Stimulated activated naive CD8-positive, alpha-beta T cell treated with anti-CD3 and anti-CD28 coated beads, Interleukin-15, Interleukin-2, amounts not matched to agents 100 U/mL and 50 U/mL, for 24 hours (primary cell): ENCODE measurements around the gene SLC24A3.

Source experiments
- ATAC-seq: fragments of 150-1000 bp; cut with Tn5 transposase; one replicate; pipeline ENCODE4 v1.10.0; 2021
- DNase-seq: peaks from one replicate; pipeline ENCODE4 v3.0.0; 2021

SLC24A3 gene

GRCh38 chr20:19427913-19428312, 215.5 kb downstream of the SLC24A3 start:
- ATAC-seq = no peak
- no peak for DNase-seq

DNA sequence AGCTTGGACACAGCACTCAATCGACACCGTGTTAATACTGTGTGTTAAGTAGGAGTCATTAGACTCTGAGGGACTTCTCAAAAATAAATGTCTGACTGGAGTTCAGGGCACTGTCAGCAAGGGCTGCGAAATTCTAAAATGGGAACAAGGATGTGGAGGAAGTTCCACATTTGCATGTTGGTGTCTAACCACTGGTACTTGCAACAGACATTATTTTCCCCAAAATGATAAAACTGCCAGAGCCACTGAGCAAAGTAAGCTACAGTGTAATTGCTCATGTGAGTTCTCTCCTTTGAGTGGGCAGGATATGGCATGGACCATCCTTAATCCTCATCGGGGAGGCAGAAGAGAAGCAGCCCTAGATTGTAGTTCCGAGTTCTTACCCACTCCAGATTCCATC, 215.9 kb downstream of the SLC24A3 start:
- no peak for ATAC-seq
- DNase-seq = no peak

DNA sequence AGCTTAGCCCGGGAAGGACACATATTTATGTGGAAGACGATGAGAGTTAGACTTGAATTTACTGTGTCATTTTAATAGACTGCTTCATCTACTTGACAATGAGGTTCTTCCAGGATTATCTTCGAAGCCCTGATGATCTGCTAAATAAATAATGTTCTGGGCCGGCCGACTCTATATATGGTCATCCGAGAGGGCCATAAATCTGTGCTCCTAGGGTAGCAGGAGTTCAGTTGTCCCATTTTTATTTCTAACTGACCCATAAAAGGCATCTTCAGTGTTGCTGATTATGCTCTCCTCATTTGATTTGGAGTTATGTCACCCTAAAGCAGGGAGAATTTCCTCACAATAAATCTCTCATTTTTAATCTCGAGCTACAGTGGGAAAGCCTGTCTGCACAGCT, 217.1 kb downstream of the SLC24A3 start:
- ATAC-seq = no peak
- no peak for DNase-seq

- DNase-seq (no peak), ATAC-seq (no peak)
These were observed 218.3 kb downstream of the SLC24A3 start for GRCh38 chr20:19430641-19431315.

GRCh38 chr20:19431316-19431700, 218.9 kb downstream of the SLC24A3 start:
- ATAC-seq (no peak), DNase-seq (no peak)

DNA sequence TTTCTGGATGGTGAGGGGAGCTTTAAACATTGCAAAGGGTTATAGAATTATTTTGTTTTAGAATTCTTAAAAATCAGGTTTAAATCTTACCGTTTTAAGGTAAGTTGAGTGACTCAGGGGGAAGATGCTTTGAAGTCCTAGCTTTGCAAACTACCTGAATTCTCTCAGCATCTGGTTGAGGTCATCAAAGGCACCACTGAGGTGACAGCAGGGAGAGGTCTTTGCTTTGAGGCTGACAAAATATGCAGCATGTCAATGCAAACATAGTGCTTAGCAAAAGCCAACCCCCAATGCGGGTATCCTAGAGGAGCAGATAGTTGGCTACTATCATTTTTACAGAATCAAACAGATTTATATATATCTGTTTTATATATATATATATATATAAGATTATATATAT, 219.5 kb downstream of the SLC24A3 start:
- ATAC-seq (no peak), DNase-seq (no peak)

GRCh38 chr20:19433371-19434350, 221.2 kb downstream of the SLC24A3 start:
- ATAC-seq = peak; percentile 49
- DNase-seq = no peak

DNA sequence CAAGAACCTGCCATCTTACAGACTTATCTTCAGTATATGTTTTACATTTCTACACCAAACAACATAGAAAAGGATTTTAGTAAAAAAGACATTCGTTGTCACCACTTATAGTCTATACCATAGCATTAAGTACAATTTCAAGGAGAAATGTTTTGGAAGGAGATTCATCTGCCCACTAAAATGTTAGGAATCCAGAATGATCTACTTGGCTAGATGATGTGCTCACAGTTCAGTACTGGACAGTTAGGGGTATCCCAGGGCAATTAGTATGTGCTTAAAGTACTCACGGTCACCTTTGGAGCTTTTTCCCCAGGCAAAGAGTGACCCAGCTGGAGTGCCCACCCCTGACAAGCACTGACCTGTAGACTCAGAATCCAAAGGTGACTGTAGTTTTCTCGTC, 222.9 kb downstream of the SLC24A3 start:
- ATAC-seq (no peak), DNase-seq (no peak)

GRCh38 chr20:19435821-19436220, 223.4 kb downstream of the SLC24A3 start:
- DNase-seq (no peak), ATAC-seq (no peak)

- ATAC-seq = no peak
These were observed 226.0 kb downstream of the SLC24A3 start for GRCh38 chr20:19438488-19438887.

DNA sequence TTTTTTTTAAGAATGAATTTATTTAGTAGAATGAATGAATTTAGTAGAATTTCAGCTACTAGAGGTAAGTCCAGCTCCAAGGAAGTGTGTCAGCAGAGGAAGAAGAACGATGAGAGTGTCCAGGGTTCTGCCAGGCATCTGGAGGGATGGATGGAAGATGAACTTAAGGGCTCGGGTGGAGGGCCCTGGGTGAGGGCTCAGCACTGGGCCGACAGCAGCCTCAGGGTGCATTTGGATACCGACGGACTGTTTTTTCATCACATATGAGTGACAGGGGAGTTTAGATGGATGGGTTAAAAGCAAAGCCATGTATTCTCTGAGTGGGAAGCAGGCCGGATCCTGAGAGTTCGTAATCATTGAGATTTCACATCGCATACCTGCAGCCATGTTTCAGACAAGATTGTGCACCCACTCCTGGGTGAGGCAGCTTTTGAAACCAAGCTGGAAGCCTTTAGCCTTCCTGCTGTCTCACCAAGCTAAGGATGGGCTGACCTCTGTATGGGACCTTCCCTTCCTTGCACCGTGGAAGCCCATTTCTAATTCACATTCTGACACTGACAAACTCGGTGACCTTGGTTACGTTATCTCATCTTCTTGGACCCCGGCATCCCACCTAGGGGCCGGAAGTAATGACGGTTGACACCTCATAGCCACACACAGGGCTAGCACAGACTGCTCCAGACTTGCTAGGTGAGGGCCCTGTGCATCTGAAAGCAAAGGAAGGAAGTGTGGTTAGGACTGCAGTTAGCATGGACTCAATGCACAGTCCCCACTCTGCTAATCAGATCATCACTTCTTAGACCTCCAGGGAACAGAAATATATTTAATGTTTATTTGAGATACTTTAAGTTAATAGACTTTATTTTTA, 228.5 kb downstream of the SLC24A3 start:
- DNase-seq = no peak
- no peak for ATAC-seq

More at GRCh38 chr20:19438488-19438887, 226.0 kb downstream of the SLC24A3 start:
- DNase-seq = no peak

GRCh38 chr20:19446246-19446645, 233.8 kb downstream of the SLC24A3 start:
- DNase-seq (no peak), ATAC-seq (no peak)

DNA sequence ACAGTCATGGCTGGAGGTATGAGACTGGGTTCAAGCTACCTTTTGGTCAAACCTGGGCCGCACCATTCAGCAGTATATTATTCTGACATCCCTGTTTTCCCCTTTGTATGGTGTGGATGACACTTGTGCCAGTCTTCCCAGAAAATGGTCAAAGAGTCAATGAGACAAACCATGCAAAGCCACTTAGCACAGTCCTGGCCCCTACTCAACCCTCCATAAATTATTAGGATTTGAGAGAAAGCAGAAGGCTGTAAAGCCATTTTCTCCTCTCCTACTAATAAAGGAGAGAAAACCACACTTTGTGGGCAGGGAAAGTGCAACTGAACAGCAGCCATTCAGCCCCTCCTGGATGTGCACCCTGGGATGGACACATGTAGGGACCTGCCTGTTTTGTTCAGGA, 236.2 kb downstream of the SLC24A3 start:
- no peak for ATAC-seq
- no peak for DNase-seq

DNA sequence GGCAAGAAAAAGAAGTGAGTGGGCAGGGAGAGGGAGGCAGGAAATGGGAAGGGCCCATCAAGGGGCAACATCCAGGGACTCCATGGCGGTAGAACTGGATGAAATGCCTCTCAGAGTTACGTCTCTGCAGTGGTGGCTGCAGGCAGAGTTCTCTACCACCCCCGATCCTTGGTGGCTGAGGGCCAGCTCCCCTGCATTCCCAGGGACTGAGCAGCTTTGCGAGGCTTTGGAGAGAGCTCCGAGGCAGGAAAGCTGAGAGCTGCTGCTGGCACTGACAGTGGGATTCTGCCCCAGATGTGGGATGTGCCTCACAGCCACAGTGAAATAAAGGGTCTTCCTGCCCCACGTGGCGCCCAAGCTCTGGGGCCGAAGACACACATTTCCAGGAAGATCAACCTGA, 236.6 kb downstream of the SLC24A3 start:
- DNase-seq = no peak

DNA sequence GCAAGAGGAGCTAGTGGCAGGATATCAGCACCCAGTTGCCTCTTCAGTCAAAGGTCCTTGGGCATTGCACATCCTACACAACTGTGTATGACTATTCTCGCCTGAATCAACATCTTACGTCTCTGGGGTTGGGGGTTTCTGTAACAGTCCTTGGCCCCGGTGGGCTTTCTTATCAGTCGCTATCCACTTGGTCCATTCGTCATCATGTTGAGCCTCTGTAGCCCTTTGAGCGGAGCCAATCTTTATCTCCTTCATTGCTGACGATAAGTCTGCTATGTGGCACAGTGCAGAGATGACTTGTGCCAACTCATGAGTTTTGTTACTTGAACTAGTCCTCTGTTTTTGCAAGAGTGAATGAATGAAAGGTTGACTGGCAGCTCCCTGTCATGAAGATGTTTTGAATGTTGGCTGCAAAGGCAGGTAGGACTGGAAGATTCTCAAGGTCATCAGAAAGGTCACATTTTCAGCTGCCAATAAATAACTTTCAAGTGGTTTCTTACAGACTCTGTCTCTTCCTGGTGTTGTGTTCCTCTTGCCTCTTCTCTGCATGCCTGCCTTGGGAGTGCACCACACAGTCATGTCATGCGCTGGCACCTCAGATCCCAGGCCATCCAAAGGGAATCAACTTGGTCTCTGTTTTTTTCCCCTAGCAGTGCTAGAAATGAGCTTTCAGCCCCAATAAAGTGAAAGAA, 238.9 kb downstream of the SLC24A3 start:
- no peak for ATAC-seq

More for the DNA sequence above, 236.6 kb downstream of the SLC24A3 start:
- ATAC-seq = no peak

GRCh38 chr20:19451923-19452295, 239.5 kb downstream of the SLC24A3 start:
- DNase-seq (no peak), ATAC-seq (no peak)

More for the DNA sequence above, 238.9 kb downstream of the SLC24A3 start:
- DNase-seq = no peak

DNA sequence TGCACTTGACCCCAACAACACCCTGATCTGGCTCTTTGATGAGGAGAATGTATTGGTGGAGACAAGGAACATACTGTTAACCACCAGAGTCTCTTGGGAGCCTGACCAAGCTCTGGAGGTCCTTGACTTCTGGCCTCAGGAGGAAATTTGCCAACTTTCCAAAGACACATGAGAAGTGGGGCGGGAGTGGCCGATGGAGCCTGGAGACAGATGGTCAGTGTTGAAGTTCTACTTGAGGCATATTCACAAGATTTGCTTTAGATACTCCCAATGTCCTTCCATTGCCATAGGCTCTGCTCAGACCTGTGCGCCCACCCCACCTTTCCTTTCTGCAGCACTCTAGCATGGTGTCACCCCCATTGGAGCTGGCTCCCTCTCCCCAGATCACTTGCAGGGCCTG, 241.0 kb downstream of the SLC24A3 start:
- no peak for DNase-seq
- ATAC-seq = no peak

- ATAC-seq (no peak), DNase-seq (no peak)
These were observed 241.4 kb downstream of the SLC24A3 start for GRCh38 chr20:19453862-19454261.

DNA sequence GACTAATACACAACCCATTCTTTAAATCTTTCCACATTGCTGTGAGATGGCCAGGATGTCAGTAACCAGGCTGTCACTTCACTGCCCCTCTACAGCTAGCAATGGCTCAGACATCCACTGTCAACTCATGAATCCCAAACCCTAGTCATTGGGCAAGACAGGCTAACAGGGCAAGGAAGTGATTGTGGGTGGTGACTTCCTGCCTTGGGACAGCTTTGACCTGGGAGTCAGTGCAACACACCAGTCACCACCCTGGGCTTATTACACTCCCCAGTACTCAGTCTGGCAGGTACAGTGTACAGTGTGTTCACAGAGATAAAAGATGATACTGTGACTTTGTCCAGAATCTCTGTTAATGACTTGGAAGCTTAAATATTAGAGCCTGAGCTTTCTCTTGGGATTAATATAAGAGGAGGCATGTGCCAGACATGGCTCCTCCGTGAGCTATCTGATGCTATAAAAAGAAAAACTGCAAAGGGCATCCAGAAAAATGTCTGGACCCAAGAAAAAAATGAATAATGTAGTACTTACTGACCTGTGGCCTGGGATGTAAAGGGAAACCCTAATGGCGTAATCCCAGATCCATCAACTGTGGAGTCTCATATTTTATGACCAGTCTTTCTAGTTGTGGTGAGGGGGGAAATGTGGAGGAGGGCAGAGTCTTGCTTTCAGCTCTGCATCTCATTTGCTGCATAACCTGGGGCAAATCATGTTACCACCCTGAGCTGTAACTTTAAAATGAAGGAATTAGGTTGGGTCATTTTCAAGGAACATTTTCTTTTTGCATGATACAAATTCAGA, 244.4 kb downstream of the SLC24A3 start:
- DNase-seq = no peak
- no peak for ATAC-seq

DNA sequence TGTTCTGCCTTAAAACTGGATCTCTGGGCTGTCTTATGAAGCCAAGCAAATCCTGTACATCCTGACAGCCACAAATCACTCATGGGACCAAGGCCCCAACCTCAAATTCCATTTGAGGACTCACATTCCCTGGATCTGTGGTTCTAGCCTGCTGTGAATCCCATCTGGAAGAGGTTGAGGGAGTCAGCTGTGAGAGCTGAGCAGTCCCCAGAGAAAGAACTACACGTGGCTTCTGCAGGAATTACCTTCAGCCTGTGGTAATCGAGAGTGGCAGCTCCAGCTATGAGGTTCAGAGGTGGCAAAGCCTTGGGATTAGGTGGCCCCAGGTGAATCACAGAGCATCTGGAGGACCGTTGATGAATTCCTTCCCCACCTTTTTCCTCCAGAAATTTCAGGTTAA, 245.2 kb downstream of the SLC24A3 start:
- no peak for ATAC-seq
- DNase-seq = no peak

DNA sequence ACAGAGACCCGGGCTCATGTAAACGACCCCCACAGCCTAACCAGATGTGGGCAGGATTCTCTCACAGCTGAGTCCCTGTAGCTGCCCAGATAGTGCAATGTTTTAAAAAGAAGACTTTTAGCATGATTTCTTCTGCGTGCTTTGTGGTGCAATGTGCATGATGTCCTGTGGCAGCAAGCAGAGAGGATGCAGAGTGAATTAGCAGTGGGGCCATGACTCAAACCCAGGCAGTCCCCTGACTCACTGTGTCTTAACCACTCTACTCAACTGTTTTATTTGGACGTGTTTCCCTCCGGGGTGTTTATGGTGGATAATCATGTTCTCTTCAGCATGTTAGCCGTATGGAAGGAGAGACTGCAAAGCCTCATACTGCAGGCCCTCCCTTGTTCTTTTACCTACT, 247.9 kb downstream of the SLC24A3 start:
- DNase-seq = no peak
- no peak for ATAC-seq
